ENCODE data around the gene ABCF2.

ABCF2 gene

GRCh38 chr7:151239837-151240459 lies 12.9 kb upstream of the ABCF2 start:
- Histone ChIP-seq H3K36me3 (ENCODE audit: low read depth) (peaks cover 23% of the 10 kb centered on the region), H3K27ac (ENCODE audit: poor library complexity, severe bottlenecking) (no peak overlapping the region), H3K4me3 (ENCODE audit: severe bottlenecking) (no peak overlapping the region), H3K27me3 (ENCODE audit: insufficient read depth, poor library complexity, severe bottlenecking) (peaks cover 6% of the 10 kb centered on the region), H3K9me3 (ENCODE audit: severe bottlenecking) (no peaks in the 10 kb centered on the region), H3K4me1 (ENCODE audit: insufficient read depth, poor library complexity, severe bottlenecking) (no peaks in the 10 kb centered on the region)
- no peak for ATAC-seq (ENCODE audit: low read depth)
- TF ChIP-seq CTCF (IDR thresholded peaks at IDR 0.05; ENCODE audit: poor library complexity, severe bottlenecking), result no peak
- no peak for DNase-seq (ENCODE audit: low spot score)

- Histone ChIP-seq H3K4me3 (ENCODE audit: severe bottlenecking) (no peak overlapping the region), H3K9me3 (ENCODE audit: severe bottlenecking) (no peaks in the 10 kb centered on the region), H3K27me3 (ENCODE audit: insufficient read depth, poor library complexity, severe bottlenecking) (no peaks in the 10 kb centered on the region), H3K36me3 (ENCODE audit: low read depth) (peaks cover 31% of the 10 kb centered on the region), H3K4me1 (ENCODE audit: insufficient read depth, poor library complexity, severe bottlenecking) (no peaks in the 10 kb centered on the region), H3K27ac (ENCODE audit: poor library complexity, severe bottlenecking) (no peak overlapping the region)
- no peak for ATAC-seq (ENCODE audit: low read depth)
- no peak for DNase-seq (ENCODE audit: low spot score)
- TF ChIP-seq CTCF (IDR thresholded peaks at IDR 0.05; ENCODE audit: poor library complexity, severe bottlenecking), result no peak
Observed at GRCh38 chr7:151238924-151239836, 12.2 kb upstream of the ABCF2 start.

GRCh38 chr7:151238190-151238810 lies 11.3 kb upstream of the ABCF2 start:
- peaks cover 40% of the 10 kb centered on the region for H3K36me3 ChIP-seq (ENCODE audit: low read depth)
- no peak for TF ChIP-seq CTCF (IDR thresholded peaks at IDR 0.05; ENCODE audit: poor library complexity, severe bottlenecking)
- no peak for ATAC-seq (ENCODE audit: low read depth)

GRCh38 chr7:151237244-151238189 lies 10.5 kb upstream of the ABCF2 start:
- Histone ChIP-seq H3K36me3 (ENCODE audit: low read depth) (peaks cover 41% of the 10 kb centered on the region), H3K4me1 (ENCODE audit: insufficient read depth, poor library complexity, severe bottlenecking) (no peaks in the 10 kb centered on the region), H3K4me3 (ENCODE audit: severe bottlenecking) (no peak overlapping the region), H3K9me3 (ENCODE audit: severe bottlenecking) (no peaks in the 10 kb centered on the region), H3K27ac (ENCODE audit: poor library complexity, severe bottlenecking) (no peak overlapping the region), H3K27me3 (ENCODE audit: insufficient read depth, poor library complexity, severe bottlenecking) (no peaks in the 10 kb centered on the region)
- ATAC-seq (ENCODE audit: low read depth), result no peak
- no peak for TF ChIP-seq CTCF (IDR thresholded peaks at IDR 0.05; ENCODE audit: poor library complexity, severe bottlenecking)
- no peak for DNase-seq (ENCODE audit: low spot score)

More at GRCh38 chr7:151238190-151238810, 11.3 kb upstream of the ABCF2 start:
- Histone ChIP-seq H3K9me3 (ENCODE audit: severe bottlenecking) (no peaks in the 10 kb centered on the region), H3K4me1 (ENCODE audit: insufficient read depth, poor library complexity, severe bottlenecking) (no peaks in the 10 kb centered on the region), H3K27me3 (ENCODE audit: insufficient read depth, poor library complexity, severe bottlenecking) (no peaks in the 10 kb centered on the region), H3K4me3 (ENCODE audit: severe bottlenecking) (no peak overlapping the region), H3K27ac (ENCODE audit: poor library complexity, severe bottlenecking) (no peak overlapping the region)
- no peak for DNase-seq (ENCODE audit: low spot score)
